ENCODE data around the gene EIF4G3.
"Not testable (repeated sequence)": the region's sequence is repeated elsewhere in the genome, so short reads cannot be mapped to it uniquely, and the experiment has no call there.

The EIF4G3 gene

DNA sequence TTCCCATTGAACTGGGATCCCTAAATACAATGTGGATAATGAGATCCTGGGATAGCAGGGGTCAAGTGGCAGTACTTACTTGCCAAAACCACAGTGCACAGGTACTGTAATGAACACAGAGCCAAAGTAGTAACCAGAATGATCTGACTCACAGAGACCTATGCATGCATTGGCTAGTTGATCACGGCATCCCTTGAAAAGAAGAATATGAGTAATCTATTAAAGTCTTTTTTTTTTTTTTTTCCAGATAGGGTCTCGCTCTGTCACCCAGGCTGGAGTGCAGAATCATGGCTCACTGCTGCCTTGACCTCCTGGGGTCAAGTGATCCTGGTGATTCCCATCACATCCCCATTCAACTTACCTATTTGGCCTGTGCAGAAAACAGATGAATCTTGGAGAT is 29.4 kb upstream of the EIF4G3 start:
- Histone ChIP-seq H3K9me3 (ENCODE audit: control insufficient read depth, low read length) (no peaks in the 10 kb centered on the region), H3K27ac (no peak overlapping the region), H3K4me3 (ENCODE audit: low read depth, low read length) (no peak overlapping the region), H3K4me2 (ENCODE audit: low read length) (no peak overlapping the region), H3K79me2 (no peaks in the 10 kb centered on the region), H2AFZ (no peak overlapping the region), H3K36me3 (ENCODE audit: control insufficient read depth, insufficient read depth, low read length) (no peaks in the 10 kb centered on the region), H3K4me1 (no peaks in the 10 kb centered on the region), H3K9ac (no peak overlapping the region), H3K27me3 (ENCODE audit: control insufficient read depth, insufficient read depth, low read length) (no peaks in the 10 kb centered on the region)
- TF ChIP-seq, protein P1, sequence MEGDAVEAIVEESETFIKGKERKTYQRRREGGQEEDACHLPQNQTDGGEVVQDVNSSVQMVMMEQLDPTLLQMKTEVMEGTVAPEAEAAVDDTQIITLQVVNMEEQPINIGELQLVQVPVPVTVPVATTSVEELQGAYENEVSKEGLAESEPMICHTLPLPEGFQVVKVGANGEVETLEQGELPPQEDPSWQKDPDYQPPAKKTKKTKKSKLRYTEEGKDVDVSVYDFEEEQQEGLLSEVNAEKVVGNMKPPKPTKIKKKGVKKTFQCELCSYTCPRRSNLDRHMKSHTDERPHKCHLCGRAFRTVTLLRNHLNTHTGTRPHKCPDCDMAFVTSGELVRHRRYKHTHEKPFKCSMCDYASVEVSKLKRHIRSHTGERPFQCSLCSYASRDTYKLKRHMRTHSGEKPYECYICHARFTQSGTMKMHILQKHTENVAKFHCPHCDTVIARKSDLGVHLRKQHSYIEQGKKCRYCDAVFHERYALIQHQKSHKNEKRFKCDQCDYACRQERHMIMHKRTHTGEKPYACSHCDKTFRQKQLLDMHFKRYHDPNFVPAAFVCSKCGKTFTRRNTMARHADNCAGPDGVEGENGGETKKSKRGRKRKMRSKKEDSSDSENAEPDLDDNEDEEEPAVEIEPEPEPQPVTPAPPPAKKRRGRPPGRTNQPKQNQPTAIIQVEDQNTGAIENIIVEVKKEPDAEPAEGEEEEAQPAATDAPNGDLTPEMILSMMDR (IDR thresholded peaks at IDR 0.05), result no peak

DNA sequence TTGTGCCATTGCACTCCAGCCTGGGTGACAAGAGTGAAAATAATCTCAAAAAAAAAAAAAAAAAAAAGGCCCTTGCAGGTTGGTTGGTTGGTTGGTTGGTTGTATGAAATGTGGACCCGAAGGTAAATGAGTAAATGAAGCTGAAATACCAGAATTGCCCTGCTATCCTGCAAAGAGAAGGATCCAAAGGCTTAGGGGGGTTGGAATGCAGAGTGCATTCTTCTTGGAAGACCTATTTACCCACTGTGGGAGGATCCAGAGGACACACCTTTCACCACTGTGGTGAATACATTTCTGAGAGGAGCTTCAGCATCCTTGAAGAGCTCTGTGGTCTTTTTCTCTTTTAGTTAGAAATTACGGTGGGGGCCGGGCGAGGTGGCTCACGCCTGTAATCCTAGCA is 28.7 kb upstream of the EIF4G3 start:
- no peaks in the 10 kb centered on the region for H3K36me3 ChIP-seq (ENCODE audit: control insufficient read depth, insufficient read depth, low read length)
- H3K27ac ChIP-seq, result no peak overlapping the region
- no peaks in the 10 kb centered on the region for H3K27me3 ChIP-seq (ENCODE audit: control insufficient read depth, insufficient read depth, low read length)
- H3K4me2 ChIP-seq (ENCODE audit: low read length), result no peak overlapping the region
- H3K9me3 ChIP-seq (ENCODE audit: control insufficient read depth, low read length), result no peaks in the 10 kb centered on the region
- H3K9ac ChIP-seq, result no peak overlapping the region
- no peaks in the 10 kb centered on the region for H3K79me2 ChIP-seq
- H2AFZ ChIP-seq, result no peak overlapping the region
- no peaks in the 10 kb centered on the region for H3K4me1 ChIP-seq
- TF ChIP-seq, protein P1 (IDR thresholded peaks at IDR 0.05), result no peak
- no peak overlapping the region for H3K4me3 ChIP-seq (ENCODE audit: low read depth, low read length)

DNA sequence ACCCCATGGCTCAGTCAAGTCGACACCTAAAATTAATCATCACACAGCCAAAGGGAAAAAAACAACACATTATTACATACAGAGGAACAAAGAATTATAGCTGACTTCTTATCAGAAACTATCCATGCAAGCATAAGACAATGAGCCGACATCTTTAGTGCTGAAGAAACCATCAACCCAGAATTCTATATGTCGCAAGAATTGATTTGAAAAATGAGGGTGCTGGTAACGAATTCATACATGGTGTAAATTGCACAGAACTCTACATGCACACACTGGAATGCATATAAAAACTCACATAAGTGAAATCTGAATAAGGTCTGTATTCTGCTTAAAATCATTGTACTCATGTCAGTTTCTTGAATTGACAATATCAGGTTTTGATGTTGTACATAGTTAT is 25.0 kb upstream of the EIF4G3 start:
- H2AFZ ChIP-seq, result no peak overlapping the region
- H3K4me2 ChIP-seq (ENCODE audit: low read length), result no peak overlapping the region
- no peaks in the 10 kb centered on the region for H3K27me3 ChIP-seq (ENCODE audit: control insufficient read depth, insufficient read depth, low read length)
- H3K27ac ChIP-seq, result no peak overlapping the region
- no peak overlapping the region for H3K4me3 ChIP-seq (ENCODE audit: low read depth, low read length)
- H3K79me2 ChIP-seq, result no peaks in the 10 kb centered on the region
- TF ChIP-seq, protein P1 (IDR thresholded peaks at IDR 0.05), result no peak
- no peaks in the 10 kb centered on the region for H3K9me3 ChIP-seq (ENCODE audit: control insufficient read depth, low read length)
- H3K36me3 ChIP-seq (ENCODE audit: control insufficient read depth, insufficient read depth, low read length), result no peaks in the 10 kb centered on the region
- no peaks in the 10 kb centered on the region for H3K4me1 ChIP-seq
- no peak overlapping the region for H3K9ac ChIP-seq

DNA sequence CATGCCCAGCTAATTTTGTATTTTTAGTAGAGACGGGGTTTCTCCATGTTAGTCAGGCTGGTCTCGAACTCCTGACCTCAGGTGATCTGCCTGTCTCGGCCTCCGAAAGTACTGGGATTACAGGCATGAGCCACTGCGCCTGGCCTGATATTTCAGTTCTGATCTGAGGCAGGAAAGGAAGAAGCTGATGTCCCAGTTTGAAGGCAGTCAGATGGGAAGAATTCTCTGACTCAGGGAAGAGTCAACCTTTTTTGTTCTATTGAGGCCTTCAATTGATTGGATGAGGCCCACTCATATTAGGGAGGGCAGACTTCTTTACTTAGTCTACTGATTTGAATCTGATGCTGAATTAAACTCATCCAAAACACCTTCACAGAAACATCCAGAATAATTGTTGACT is 24.5 kb upstream of the EIF4G3 start:
- not testable (repeated sequence) for H3K36me3 ChIP-seq (ENCODE audit: control insufficient read depth, insufficient read depth, low read length); H3K4me1 ChIP-seq; H3K9ac ChIP-seq; H3K27me3 ChIP-seq (ENCODE audit: control insufficient read depth, insufficient read depth, low read length); H3K79me2 ChIP-seq; H2AFZ ChIP-seq; H3K4me2 ChIP-seq (ENCODE audit: low read length); H3K27ac ChIP-seq; H3K9me3 ChIP-seq (ENCODE audit: control insufficient read depth, low read length); H3K4me3 ChIP-seq (ENCODE audit: low read depth, low read length)

DNA sequence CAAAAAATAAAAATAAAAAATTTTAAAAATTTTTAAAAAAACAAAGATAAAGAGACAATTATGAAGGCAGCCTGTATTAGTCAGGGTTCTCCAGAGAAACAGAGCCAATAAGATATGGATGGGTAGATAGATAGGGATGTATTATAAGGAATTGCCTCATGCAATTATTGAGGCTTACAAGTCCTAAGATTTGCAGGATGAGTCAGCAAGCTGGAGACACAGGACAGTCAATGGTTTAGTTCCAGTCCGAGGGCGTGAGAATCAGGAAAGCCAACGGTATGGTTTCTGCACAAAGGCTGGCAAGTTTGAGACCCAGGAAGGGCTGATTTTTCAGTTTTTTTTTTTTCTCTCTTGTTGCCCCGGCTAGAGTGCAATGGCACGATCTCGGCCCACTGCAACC is 24.1 kb upstream of the EIF4G3 start:
- Histone ChIP-seq H3K27ac (no peak overlapping the region), H3K4me1 (no peaks in the 10 kb centered on the region), H3K4me3 (ENCODE audit: low read depth, low read length) (no peak overlapping the region), H3K9me3 (ENCODE audit: control insufficient read depth, low read length) (no peaks in the 10 kb centered on the region), H3K79me2 (no peaks in the 10 kb centered on the region), H3K36me3 (ENCODE audit: control insufficient read depth, insufficient read depth, low read length) (no peaks in the 10 kb centered on the region), H2AFZ (no peak overlapping the region), H3K9ac (no peak overlapping the region), H3K4me2 (ENCODE audit: low read length) (no peak overlapping the region), H3K27me3 (ENCODE audit: control insufficient read depth, insufficient read depth, low read length) (no peaks in the 10 kb centered on the region)
- TF ChIP-seq, protein P1 (IDR thresholded peaks at IDR 0.05), result no peak
